ENCODE results near the gene MYO3A.

DNA sequence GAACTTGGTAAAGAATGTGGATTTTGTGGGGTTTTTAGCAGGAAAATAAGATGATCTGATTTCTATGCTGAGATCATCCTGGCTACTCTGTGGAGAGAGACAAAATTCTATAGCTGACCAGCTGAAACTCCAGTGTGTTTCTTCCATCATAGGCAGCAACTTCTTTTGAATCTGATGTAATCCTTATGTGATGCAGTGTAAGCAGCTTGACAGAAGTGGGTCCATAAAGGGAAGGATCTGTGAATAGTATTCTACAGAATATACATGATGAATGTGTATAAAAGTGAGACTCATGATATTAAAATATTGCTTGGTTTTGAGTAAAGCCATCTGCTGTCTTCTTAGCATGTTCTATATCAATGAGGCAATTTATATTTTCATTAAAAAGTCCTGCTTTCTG lies 4.4 kb downstream of the MYO3A start:
- TF ChIP-seq, protein P1, sequence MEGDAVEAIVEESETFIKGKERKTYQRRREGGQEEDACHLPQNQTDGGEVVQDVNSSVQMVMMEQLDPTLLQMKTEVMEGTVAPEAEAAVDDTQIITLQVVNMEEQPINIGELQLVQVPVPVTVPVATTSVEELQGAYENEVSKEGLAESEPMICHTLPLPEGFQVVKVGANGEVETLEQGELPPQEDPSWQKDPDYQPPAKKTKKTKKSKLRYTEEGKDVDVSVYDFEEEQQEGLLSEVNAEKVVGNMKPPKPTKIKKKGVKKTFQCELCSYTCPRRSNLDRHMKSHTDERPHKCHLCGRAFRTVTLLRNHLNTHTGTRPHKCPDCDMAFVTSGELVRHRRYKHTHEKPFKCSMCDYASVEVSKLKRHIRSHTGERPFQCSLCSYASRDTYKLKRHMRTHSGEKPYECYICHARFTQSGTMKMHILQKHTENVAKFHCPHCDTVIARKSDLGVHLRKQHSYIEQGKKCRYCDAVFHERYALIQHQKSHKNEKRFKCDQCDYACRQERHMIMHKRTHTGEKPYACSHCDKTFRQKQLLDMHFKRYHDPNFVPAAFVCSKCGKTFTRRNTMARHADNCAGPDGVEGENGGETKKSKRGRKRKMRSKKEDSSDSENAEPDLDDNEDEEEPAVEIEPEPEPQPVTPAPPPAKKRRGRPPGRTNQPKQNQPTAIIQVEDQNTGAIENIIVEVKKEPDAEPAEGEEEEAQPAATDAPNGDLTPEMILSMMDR (conservative IDR thresholded peaks at IDR 0.05 in 1 of 2, IDR thresholded peaks at IDR 0.05 in 1 of 2; ENCODE audit: low read depth in 1 of 2, low read length in 2 of 2) = no peak
- no peak for TF ChIP-seq EZH2 (IDR thresholded peaks at IDR 0.05; ENCODE audit: low read length, missing control alignments)

Data from fibroblast of lung (primary cell).